H1 (cell line): Measurements from ENCODE around the gene MED1. TPM values are rescaled to one million over a fixed set of nuclear protein-coding genes. Genes with fewer than 3 reads are reported as not detected.

Experiments used
- CTCF ChIA-PET: fragments of 300-600 bp; sonication (Branson Sonifier 250); formaldehyde crosslinking; loops from one replicate; lab custom pipeline; 2021; ENCODE audit not compliant: partially characterized antibody; lab: Charles Lee
- POLR2A ChIA-PET: fragments of 300-600 bp; sonication (Branson Sonifier 250); formaldehyde crosslinking; loops from one replicate; lab custom pipeline; 2021; ENCODE audit warnings: inconsistent platforms; ENCODE audit not compliant: partially characterized antibody; lab: Charles Lee
- DNase-seq, 2 experiments: peaks; one replicate each; pipeline versions ENCODE4 v3.0.0 to v3.0.0-alpha.2; 2010 to 2022; ENCODE audit warnings: low spot score in 2 of 2, low read depth in 1 of 2, mixed read lengths in 1 of 2
- FAIRE-seq: peaks from 2 replicates; lab custom pipeline; 2011; peaks lifted over from hg19 to GRCh38; lab: Jason Lieb, UNC
- H2AFZ ChIP-seq: 2 replicates; pipeline ENCODE4 v1.8.1; 2012; ENCODE audit warnings: low read length, inconsistent platforms
- H2AK5ac ChIP-seq: 2 replicates; pipeline ENCODE4 v1.6.1; 2013; ENCODE audit warnings: low read depth, low read length
- H2BK120ac ChIP-seq: replicated peaks from 2 replicates; pipeline ENCODE3; 2013; ENCODE audit warnings: low read depth, low read length, inconsistent platforms
- H2BK12ac ChIP-seq: 2 replicates; pipeline ENCODE4 v1.6.1; 2013; ENCODE audit warnings: low read depth, low read length
- H2BK15ac ChIP-seq: 2 replicates; pipeline ENCODE4 v1.6.1; 2013; ENCODE audit warnings: low read length
- H2BK20ac ChIP-seq: 2 replicates; pipeline ENCODE4 v1.6.1; 2013; ENCODE audit warnings: low read length
- H2BK5ac ChIP-seq: 2 replicates; pipeline ENCODE4 v1.6.1; 2013; ENCODE audit warnings: low read depth, low read length
- H3K14ac ChIP-seq: 2 replicates; pipeline ENCODE4 v1.6.1; 2013; ENCODE audit warnings: inconsistent platforms; ENCODE audit not compliant: insufficient read length
- H3K18ac ChIP-seq: 2 replicates; pipeline ENCODE4 v1.6.1; 2013; ENCODE audit warnings: low read length; ENCODE audit errors: extremely low read depth
- H3K23ac ChIP-seq: 2 replicates; pipeline ENCODE4 v1.6.1; 2013; ENCODE audit warnings: inconsistent platforms; ENCODE audit not compliant: insufficient read length
- H3K23me2 ChIP-seq: 2 replicates; pipeline ENCODE4 v1.6.1; 2013; ENCODE audit warnings: low read depth, low read length
- H3K27ac ChIP-seq: 2 replicates; pipeline ENCODE4 v1.6.1; 2011; ENCODE audit warnings: low read depth, low read length, inconsistent platforms
- H3K27me3 ChIP-seq, 4 experiments: replicated peaks in 1 of 4; 1 replicate in 1 of 4; 2 replicates in 3 of 4; pipeline versions ENCODE4 v1.6.1 to v1.8.1; 2011 to 2013; ENCODE audit warnings: low read length in 3 of 4, mild to moderate bottlenecking in 3 of 4, inconsistent platforms in 2 of 4, mixed read lengths in 2 of 4, moderate library complexity in 1 of 4; ENCODE audit not compliant: control insufficient read depth in 3 of 4, insufficient read depth in 3 of 4; ENCODE audit errors: extremely low read depth in 1 of 4
- H3K36me3 ChIP-seq, 4 experiments: 2 replicates each; pipeline versions ENCODE4 v1.6.1 to v1.8.1; 2011 to 2013; ENCODE audit warnings: mild to moderate bottlenecking in 4 of 4, low read length in 3 of 4, moderate library complexity in 2 of 4, control low read depth in 1 of 4, inconsistent platforms in 1 of 4; ENCODE audit not compliant: insufficient read depth in 4 of 4, control insufficient read depth in 2 of 4
- H3K4ac ChIP-seq: replicated peaks from 2 replicates; pipeline ENCODE3; 2013; ENCODE audit warnings: low read length, low read depth, mixed read lengths, inconsistent platforms; ENCODE audit not compliant: insufficient read length
- H3K4me1 ChIP-seq, 4 experiments: replicated peaks in 1 of 4; 1 replicate in 1 of 4; 2 replicates in 3 of 4; pipeline versions ENCODE4 v1.6.1 to v1.8.1; 2011 to 2013; ENCODE audit warnings: low read length in 3 of 4, inconsistent platforms in 2 of 4, mixed read lengths in 1 of 4; ENCODE audit not compliant: insufficient read depth in 4 of 4, control insufficient read depth in 3 of 4
- H3K4me2 ChIP-seq, 2 experiments: 2 replicates each; pipeline versions ENCODE4 v1.6.1 to v1.8.1; 2011 to 2013; ENCODE audit warnings: low read depth in 2 of 2, low read length in 2 of 2, control low read depth in 1 of 2, inconsistent platforms in 1 of 2, mild to moderate bottlenecking in 1 of 2; ENCODE audit not compliant: insufficient read depth in 1 of 2
- H3K4me3 ChIP-seq, 4 experiments: fragments of 200-600, 300-600 bp in 1 of 4; sonication (generic), shearing (Covaris generic), sonication (Bioruptor Twin) in 1 of 4; 2 replicates each; pipeline versions ENCODE4 v1.5.1 to v1.8.1; 2011 to 2016; ENCODE audit warnings: low read length in 4 of 4, low read depth in 3 of 4, control low read depth in 2 of 4, inconsistent platforms in 2 of 4, mild to moderate bottlenecking in 2 of 4, mixed read lengths in 1 of 4, moderate library complexity in 1 of 4; ENCODE audit not compliant: insufficient read depth in 2 of 4; ENCODE audit errors: extremely low read depth in 1 of 4
- H3K56ac ChIP-seq: replicated peaks from 2 replicates; pipeline ENCODE3; 2013; ENCODE audit warnings: low read depth, mild to moderate bottlenecking, mixed read lengths, low read length, inconsistent platforms; ENCODE audit not compliant: insufficient read length
- H3K79me1 ChIP-seq: 2 replicates; pipeline ENCODE4 v1.6.1; 2013; ENCODE audit warnings: low read depth, low read length, control low read depth
- H3K79me2 ChIP-seq, 2 experiments: 2 replicates each; pipeline versions ENCODE4 v1.6.1 to v1.8.1; 2012 to 2013; ENCODE audit warnings: low read length in 2 of 2, mild to moderate bottlenecking in 2 of 2, inconsistent platforms in 1 of 2; ENCODE audit not compliant: insufficient read depth in 2 of 2, control insufficient read depth in 1 of 2
- H3K9ac ChIP-seq, 4 experiments: replicated peaks in 1 of 4; 1 replicate in 1 of 4; 2 replicates in 3 of 4; pipeline versions ENCODE4 v1.6.1 to v1.8.1; 2011 to 2013; ENCODE audit warnings: low read depth in 3 of 4, low read length in 3 of 4, control low read depth in 2 of 4, mild to moderate bottlenecking in 2 of 4, moderate library complexity in 2 of 4, inconsistent platforms in 1 of 4; ENCODE audit errors: extremely low read depth in 1 of 4
- H3K9me3 ChIP-seq, 2 experiments: 2 replicates each; pipeline versions ENCODE4 v1.6.1 to v1.8.1; 2012 to 2013; ENCODE audit warnings: mild to moderate bottlenecking in 2 of 2, moderate library complexity in 2 of 2, control low read depth in 1 of 2, inconsistent platforms in 1 of 2, low read depth in 1 of 2, low read length in 1 of 2, mixed read lengths in 1 of 2; ENCODE audit not compliant: insufficient read depth in 2 of 2
- H4K20me1 ChIP-seq, 2 experiments: replicated peaks in 1 of 2; 2 replicates each; pipeline versions ENCODE3 to v1.8.1; 2011 to 2013; ENCODE audit warnings: inconsistent platforms in 2 of 2, low read length in 2 of 2, mild to moderate bottlenecking in 1 of 2; ENCODE audit not compliant: insufficient read depth in 2 of 2, control insufficient read depth in 1 of 2
- H4K5ac ChIP-seq: 2 replicates; pipeline ENCODE4 v1.6.1; 2013; ENCODE audit warnings: low read length, low read depth, mixed read lengths, inconsistent platforms; ENCODE audit not compliant: insufficient read length
- H4K8ac ChIP-seq: 2 replicates; pipeline ENCODE4 v1.8.0; 2013; ENCODE audit warnings: mild to moderate bottlenecking, moderate library complexity, low read length, inconsistent platforms; ENCODE audit not compliant: insufficient read depth; ENCODE audit errors: extremely low read depth
- H4K91ac ChIP-seq: replicated peaks from 2 replicates; pipeline ENCODE3; 2013; ENCODE audit warnings: low read length, mixed read lengths, inconsistent platforms; ENCODE audit not compliant: insufficient read length
- ASH2L ChIP-seq: fragments of 200-600, 300-600 bp; sonication (generic); IDR thresholded peaks from one replicate; pipeline ENCODE4 v1.7.1; 2017; ENCODE audit warnings: low read length
- BCL11A ChIP-seq, 2 experiments: IDR thresholded peaks; one replicate each; pipeline ENCODE4 v1.6.1; 2011; ENCODE audit warnings: low read depth in 2 of 2, low read length in 2 of 2, mild to moderate bottlenecking in 2 of 2
- CEBPB ChIP-seq: IDR thresholded peaks from 2 replicates; pipeline ENCODE4 v1.6.1; 2012; ENCODE audit warnings: low read depth, low read length
- CREB1 ChIP-seq: IDR thresholded peaks from 2 replicates; pipeline ENCODE4 v1.6.1; 2012; ENCODE audit warnings: inconsistent platforms
- EGR1 ChIP-seq: IDR thresholded peaks from 2 replicates; pipeline ENCODE4 v1.6.1; 2011; ENCODE audit warnings: low read depth, low read length, borderline replicate concordance
- GABPA ChIP-seq: IDR thresholded peaks from 2 replicates; pipeline ENCODE4 v1.6.1; 2011; ENCODE audit warnings: mild to moderate bottlenecking, low read length, moderate library complexity, borderline replicate concordance; ENCODE audit not compliant: insufficient read depth
- KDM5A ChIP-seq: fragments of 200-600 bp; IDR thresholded peaks from 2 replicates; pipeline ENCODE4 v1.7.1; 2012; ENCODE audit warnings: mild to moderate bottlenecking, low read length, inconsistent platforms, mixed read lengths
- POLR2A ChIP-seq, 2 experiments: IDR thresholded peaks; 1 replicate in 1 of 2; 2 replicates in 1 of 2; pipeline ENCODE4 v1.6.1; 2011; ENCODE audit warnings: low read depth in 2 of 2, low read length in 2 of 2, mild to moderate bottlenecking in 2 of 2; ENCODE audit errors: control extremely low read depth in 1 of 2
- RBBP5 ChIP-seq: IDR thresholded peaks from 2 replicates; pipeline ENCODE4 v1.7.1; 2012; ENCODE audit warnings: low read depth, mild to moderate bottlenecking, inconsistent platforms, low read length, moderate library complexity, borderline replicate concordance
- SIN3A ChIP-seq, 2 experiments: IDR thresholded peaks in 1 of 2; conservative IDR thresholded peaks in 1 of 2; 2 replicates each; pipeline ENCODE4 v1.6.1; 2011 to 2012; ENCODE audit warnings: low read length in 2 of 2, improper control_type of control experiment in 1 of 2, low read depth in 1 of 2, mild to moderate bottlenecking in 1 of 2
- SUZ12 ChIP-seq: fragments of 200-600 bp; sonication (generic); IDR thresholded peaks from 2 replicates; pipeline ENCODE4 v1.6.1; 2012; ENCODE audit warnings: mild to moderate bottlenecking, inconsistent platforms, low read length, moderate library complexity, mixed read lengths
- TAF1 ChIP-seq: IDR thresholded peaks from 2 replicates; pipeline ENCODE4 v1.6.1; 2011; ENCODE audit warnings: mild to moderate bottlenecking, low read depth, low read length
- TAF7 ChIP-seq: optimal IDR thresholded peaks from 2 replicates; pipeline ENCODE3; 2011; ENCODE audit warnings: low read depth, mild to moderate bottlenecking, inconsistent platforms, low read length, moderate library complexity, borderline replicate concordance
- TCF12 ChIP-seq: IDR thresholded peaks from 2 replicates; pipeline ENCODE4 v1.6.1; 2011; ENCODE audit warnings: low read depth, mild to moderate bottlenecking, low read length
- WGBS, 2 experiments: shearing (Covaris generic) in 1 of 2; methylation state at CpG; one replicate each; pipeline versions ENCODE4 v1.1.6 to v1.1.7; 2013 to 2015; ENCODE audit warnings: low lambda C conversion rate in 2 of 2, mixed read lengths in 2 of 2, inconsistent platforms in 1 of 2, low coverage in 1 of 2, missing lambda C conversion rate in 1 of 2; ENCODE audit not compliant: insufficient replicate concordance in 2 of 2, insufficient coverage in 1 of 2, insufficient read length in 1 of 2; ENCODE audit errors: extremely low coverage in 1 of 2, missing lambda C conversion rate in 1 of 2; 5-methylcytosine and 5-hydroxymethylcytosine counted together
- polyA plus RNA-seq, 7 experiments: library from polyadenylated mRNA; depleted of rRNA in 3 of 7; stranded (reverse) in 5 of 7; unstranded in 2 of 7; fragments of >200 nt in 5 of 7; fragments of 200-250 nt in 2 of 7; gene quantifications; 1 replicate in 5 of 7; 2 replicates in 1 of 7; 4 replicates in 1 of 7; pipeline versions ENCODE4 v1.2.1 to v1.2.3, GENCODE V29; 2011 to 2013; ENCODE audit warnings: missing spikeins in 2 of 7, mixed read lengths in 2 of 7
- total RNA-seq: library from RNA; stranded (reverse); fragmentation: NEBNext Ultra II Directional; extraction: Animal tissue kit (Norgen Biotek cat#: 25700); gene quantifications from 2 replicates; pipeline ENCODE4 v1.2.1, GENCODE V29; 2021
- TF ChIP-seq, protein P1 (sequence below): IDR thresholded peaks from 2 replicates; pipeline ENCODE4 v1.6.1; 2011; ENCODE audit warnings: low read depth, mild to moderate bottlenecking, low read length; ENCODE audit not compliant: insufficient read depth

The MED1 gene
- total and polyA plus RNA-seq, 2 of the 8 experiments (the other 6 are each of a cell fraction or from before 2014, with no cell fraction given) = 24.7 to 56.5 TPM

DNA sequence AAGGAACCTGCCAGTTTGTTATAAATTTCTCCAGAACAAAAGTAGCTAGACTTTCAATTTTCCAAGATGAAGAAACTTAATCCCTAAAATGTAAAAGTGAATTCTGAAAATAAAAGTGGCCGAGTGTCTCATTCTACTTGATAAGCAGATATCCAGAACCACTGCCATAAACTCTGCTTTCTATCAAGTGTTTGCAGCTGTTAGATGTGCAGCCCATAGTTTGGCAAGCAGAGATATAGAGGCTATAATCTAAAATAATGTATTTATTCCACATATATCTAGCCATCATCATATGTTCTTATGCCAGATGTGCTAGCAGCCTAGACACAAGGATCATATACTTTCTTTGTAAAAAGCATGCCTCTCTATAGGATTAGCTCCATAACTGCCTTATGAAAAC is 34.9 kb downstream of the MED1 start:
- H4K5ac ChIP-seq = no peak overlapping the region
- H3K4me3 ChIP-seq = no peak overlapping the region
- no peak overlapping the region for H2BK12ac ChIP-seq
- H2BK5ac ChIP-seq = no peak overlapping the region
- no peak overlapping the region for H3K27ac ChIP-seq
- no peak overlapping the region for H3K56ac ChIP-seq
- H3K27me3 ChIP-seq = no peaks in the 10 kb centered on the region
- no peak overlapping the region for H2AFZ ChIP-seq
- DNase-seq = no peak
- no peak overlapping the region for H2BK120ac ChIP-seq
- H3K14ac ChIP-seq = no peak overlapping the region
- no peak overlapping the region for H2AK5ac ChIP-seq
- no peak overlapping the region for H4K91ac ChIP-seq
- TF ChIP-seq GABPA (no peak), SIN3A (conservative IDR thresholded peaks at IDR 0.05 in 1 of 2, IDR thresholded peaks at IDR 0.05 in 1 of 2; ENCODE audit: low read depth in 1 of 2, low read length in 2 of 2) (no peak), ASH2L (no peak), CREB1 (no peak), EGR1 (no peak), TAF7 (no peak), RBBP5 (no peak), TCF12 (no peak), POLR2A (IDR thresholded peaks at IDR 0.05; ENCODE audit: control extremely low read depth in 1 of 2, low read depth in 2 of 2, low read length in 2 of 2) (no peak), BCL11A (IDR thresholded peaks at IDR 0.05; ENCODE audit: low read depth in 2 of 2, low read length in 2 of 2) (no peak), TAF1 (no peak), KDM5A (no peak), SUZ12 (no peak), CEBPB (no peak)
- TF ChIP-seq, protein P1, sequence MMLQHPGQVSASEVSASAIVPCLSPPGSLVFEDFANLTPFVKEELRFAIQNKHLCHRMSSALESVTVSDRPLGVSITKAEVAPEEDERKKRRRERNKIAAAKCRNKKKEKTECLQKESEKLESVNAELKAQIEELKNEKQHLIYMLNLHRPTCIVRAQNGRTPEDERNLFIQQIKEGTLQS = no peak
- no peaks in the 10 kb centered on the region for H3K79me1 ChIP-seq
- H2BK20ac ChIP-seq = no peak overlapping the region
- FAIRE-seq = no peak
- no peaks in the 10 kb centered on the region for H3K23me2 ChIP-seq
- no peak overlapping the region for H3K4ac ChIP-seq
- ChIA-PET POLR2A (interaction anchor here (0.7 to 1.7 kb wide), 2 partner anchors 12 to 19 kb away, joined by 3 read pairs; no protein-coding TSS in a partner anchor), CTCF (interaction anchor here (1.0 to 1.1 kb wide), 2 partner anchors 147 to 155 kb away, joined by 3 read pairs; no protein-coding TSS in a partner anchor)
- no peak overlapping the region for H3K4me2 ChIP-seq
- no peak overlapping the region for H3K9ac ChIP-seq
- no peak overlapping the region for H3K23ac ChIP-seq
- H2BK15ac ChIP-seq = no peak overlapping the region
- H4K20me1 ChIP-seq = no peaks in the 10 kb centered on the region
- H3K36me3 ChIP-seq = peaks cover 25 to 67% (median 51%) of the 10 kb centered on the region in 4 experiments
- H3K79me2 ChIP-seq = no peaks in the 10 kb centered on the region
- H3K4me1 ChIP-seq = no peaks in the 10 kb centered on the region
- H4K8ac ChIP-seq = no peak overlapping the region
- H3K18ac ChIP-seq = no peak overlapping the region
- 100% methylated on average over 1 of the region's 1 CpG; no CpG with 5 or more reads in 1 of the 2 experiments for WGBS, 2 experiments
- H3K9me3 ChIP-seq = no peaks in the 10 kb centered on the region
